Activated CD8-positive, alpha-beta memory T cell treated with anti-CD3 and anti-CD28 coated beads for 36 hours (primary cell): ENCODE measurements around the gene CCND2. TPM values are rescaled to one million over a fixed set of nuclear protein-coding genes. Genes with fewer than 3 reads are reported as not detected.

Experiments used
- CTCF ChIA-PET: fragments of 350-600 bp; sonication (Branson Sonifier 250); formaldehyde crosslinking; loops from one replicate; lab custom pipeline; 2021; ENCODE audit warnings: antibody characterized with exemption; lab: Charles Lee
- POLR2A ChIA-PET: fragments of 350-600 bp; sonication (Branson Sonifier 250); formaldehyde crosslinking; loops from one replicate; lab custom pipeline; 2021; ENCODE audit warnings: antibody characterized with exemption; lab: Charles Lee
- total RNA-seq, 2 experiments: library from RNA; stranded (reverse); gene quantifications; one replicate each; pipeline ENCODE4 v1.2.3, GENCODE V29; 2021

Gene CCND2
- total RNA-seq, 2 experiments from 2014 or later = 653 to 655 TPM

DNA sequence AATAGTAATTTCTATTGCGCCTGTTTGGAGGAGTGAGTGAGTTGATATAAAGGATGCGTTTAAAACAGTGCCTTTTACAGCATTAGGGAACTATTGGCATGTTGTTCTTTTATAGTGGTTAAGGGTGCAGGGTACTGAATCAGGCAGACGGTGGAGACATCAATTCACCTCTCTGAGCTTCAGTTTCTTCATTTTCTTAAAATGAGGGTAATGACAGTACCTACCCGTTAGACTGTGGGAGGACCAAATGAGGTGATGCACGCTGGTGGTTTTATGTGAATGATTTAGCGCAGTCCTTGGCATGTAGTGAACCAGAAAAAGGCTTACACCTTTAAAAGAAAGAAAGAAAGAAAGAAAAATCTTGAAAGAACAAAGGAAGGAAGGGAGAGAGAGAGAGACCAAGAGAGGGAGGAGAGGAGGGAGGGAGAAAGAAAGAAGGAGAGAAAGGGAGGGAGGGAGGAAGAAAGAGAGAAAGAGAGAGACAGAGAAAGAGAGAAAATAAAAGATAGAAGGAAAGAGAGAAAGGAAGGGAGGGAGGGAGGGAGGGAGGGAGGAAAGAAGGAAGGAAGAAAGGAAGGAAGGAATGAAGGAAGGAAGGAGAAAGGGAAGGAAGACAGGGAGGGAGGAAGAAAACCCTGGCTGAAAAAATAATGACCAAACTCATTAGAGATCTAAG, 22.2 kb upstream of the CCND2 start:
- POLR2A ChIA-PET = interaction anchor here (0.7 to 1.2 kb wide), 6 partner anchors 17 to 37 kb away, joined by 3 to 8 read pairs (median 4); partner anchors contain the start of gene CCND2
- CTCF ChIA-PET = interaction anchor here (0.8 to 1.5 kb wide), 4 partner anchors 16 to 133 kb away, joined by 3 to 8 read pairs (median 4); no protein-coding TSS in a partner anchor

DNA sequence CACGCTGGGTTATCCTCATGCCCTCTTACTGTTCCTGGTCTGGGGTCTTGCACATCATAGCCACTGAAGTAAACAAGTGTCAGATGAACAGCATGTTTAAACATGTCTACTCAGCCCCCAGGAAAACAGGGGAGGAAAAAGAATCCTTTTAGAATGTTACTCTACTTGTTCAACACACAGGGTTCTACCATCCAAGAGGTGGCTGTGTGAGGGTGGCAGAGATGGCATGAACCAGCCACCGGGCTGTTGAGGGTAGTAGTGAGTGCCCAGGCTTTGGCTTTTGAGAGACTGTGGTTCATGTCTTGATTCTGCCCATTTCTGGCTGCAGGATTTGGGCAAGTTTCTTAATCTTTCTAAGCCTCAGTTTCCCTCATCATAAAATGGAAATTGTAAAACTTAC, 21.6 kb upstream of the CCND2 start:
- CTCF ChIA-PET = interaction anchor here (1.0 to 1.5 kb wide), 2 partner anchors 25 kb away, joined by 4 to 8 read pairs; no protein-coding TSS in a partner anchor
- POLR2A ChIA-PET = no interaction called here

DNA sequence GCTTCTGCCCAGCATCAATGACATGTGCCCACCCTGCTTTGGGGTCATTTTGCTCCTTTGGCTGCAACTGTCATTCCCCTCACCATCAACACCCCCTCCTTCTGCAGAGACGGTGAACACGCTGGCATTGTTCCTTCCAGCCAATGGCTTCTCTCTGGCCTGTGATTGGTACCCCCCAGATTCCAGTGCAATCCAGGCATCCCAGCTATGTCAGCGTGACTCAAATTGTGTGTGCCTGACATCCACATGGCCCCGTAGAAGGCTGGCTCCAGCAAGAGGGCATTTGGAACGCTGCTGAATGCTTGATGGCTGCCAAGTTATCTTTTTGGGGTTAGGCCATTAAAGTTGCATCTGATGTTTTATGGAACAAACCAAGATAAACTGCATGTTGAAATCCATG, 21.0 kb upstream of the CCND2 start:
- POLR2A ChIA-PET = no interaction called here
- CTCF ChIA-PET = interaction anchor here (1.0 kb wide), 1 partner anchor 24 kb away, joined by 4 read pairs; no protein-coding TSS in a partner anchor

GRCh38 chr12:4256043-4256826, 17.3 kb upstream of the CCND2 start:
- POLR2A ChIA-PET = interaction anchor here (0.6 kb wide), 2 partner anchors 14 to 305 kb away, joined by 3 to 4 read pairs; no protein-coding TSS in a partner anchor
- CTCF ChIA-PET = interaction anchor here (1.8 kb wide), 1 partner anchor 13 kb away, joined by 5 read pairs; no protein-coding TSS in a partner anchor

DNA sequence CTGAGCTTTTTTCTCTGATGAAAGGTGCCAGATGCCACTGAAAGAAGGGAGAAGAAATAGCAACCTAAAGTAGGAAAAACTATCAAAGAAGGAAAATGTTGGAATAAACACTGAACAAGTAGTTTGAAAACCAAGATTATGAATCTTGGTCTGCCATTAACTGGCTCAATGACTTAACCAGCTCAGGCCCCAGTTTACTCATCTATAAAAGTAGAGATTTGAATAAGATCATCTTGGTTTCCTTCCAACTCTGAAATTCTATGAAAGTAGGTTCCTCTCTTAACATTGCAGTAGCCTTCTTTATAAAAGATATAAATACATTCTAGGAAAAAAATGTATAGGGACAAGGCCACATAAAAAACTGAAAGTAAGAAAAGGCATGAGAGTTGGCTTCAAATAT, 16.1 kb upstream of the CCND2 start:
- CTCF ChIA-PET = interaction anchor here (1.8 kb wide), 1 partner anchor 12 kb away, joined by 5 read pairs; no protein-coding TSS in a partner anchor
- POLR2A ChIA-PET = interaction anchor here (0.6 kb wide), 1 partner anchor 11 kb away, joined by 3 read pairs; no protein-coding TSS in a partner anchor

GRCh38 chr12:4259099-4259498, 14.5 kb upstream of the CCND2 start:
- CTCF ChIA-PET = interaction anchor here (1.0 kb wide), 1 partner anchor 9 kb away, joined by 3 read pairs; no protein-coding TSS in a partner anchor
- POLR2A ChIA-PET = no interaction called here

DNA sequence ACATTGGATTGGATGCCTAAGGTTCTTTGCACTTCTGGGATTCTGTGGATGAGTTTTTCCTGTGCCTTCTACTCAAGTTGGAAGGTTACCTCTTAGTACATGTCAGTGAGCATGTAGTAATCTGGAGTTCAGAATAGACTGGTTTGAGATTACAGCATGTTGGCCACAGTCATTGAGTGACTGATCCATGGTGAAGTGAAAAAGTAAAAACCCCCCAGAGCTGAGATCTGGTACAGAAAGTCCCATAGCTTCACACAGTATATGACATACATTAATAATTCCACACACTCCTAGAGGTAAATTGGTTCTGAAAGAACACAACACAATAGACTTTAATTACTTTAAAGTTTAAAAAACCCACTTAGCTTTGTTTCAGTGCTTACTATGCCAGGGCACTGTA, 11.9 kb upstream of the CCND2 start:
- ChIA-PET POLR2A (no interaction called here), CTCF (interaction anchor here (2.3 kb wide), 1 partner anchor 15 kb away, joined by 8 read pairs; no protein-coding TSS in a partner anchor)

DNA sequence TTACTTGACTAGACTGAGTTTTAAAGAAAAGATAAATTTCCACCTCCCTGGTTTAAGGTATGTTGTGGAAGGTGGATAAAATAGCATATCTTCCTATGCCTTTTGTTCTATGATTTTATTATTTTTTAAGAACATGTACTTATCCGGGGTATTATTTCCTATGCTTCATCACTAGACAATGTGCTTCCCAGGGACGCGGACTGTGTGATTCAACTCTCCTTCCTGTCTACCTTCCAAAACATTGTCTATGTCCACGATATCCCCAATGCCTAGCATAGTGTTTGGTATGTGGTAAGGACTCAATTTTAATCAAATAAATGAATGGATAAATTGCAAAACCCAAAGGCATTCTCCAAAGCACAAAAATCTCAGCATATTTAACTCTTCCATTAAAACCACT, 8.3 kb upstream of the CCND2 start:
- CTCF ChIA-PET = no interaction called here
- POLR2A ChIA-PET = no interaction called here

- CTCF ChIA-PET = interaction anchor here (1.5 kb wide), 1 partner anchor 16 kb away, joined by 5 read pairs; no protein-coding TSS in a partner anchor
- POLR2A ChIA-PET = no interaction called here
Measured at GRCh38 chr12:4266990-4267389, 6.6 kb upstream of the CCND2 start.

DNA sequence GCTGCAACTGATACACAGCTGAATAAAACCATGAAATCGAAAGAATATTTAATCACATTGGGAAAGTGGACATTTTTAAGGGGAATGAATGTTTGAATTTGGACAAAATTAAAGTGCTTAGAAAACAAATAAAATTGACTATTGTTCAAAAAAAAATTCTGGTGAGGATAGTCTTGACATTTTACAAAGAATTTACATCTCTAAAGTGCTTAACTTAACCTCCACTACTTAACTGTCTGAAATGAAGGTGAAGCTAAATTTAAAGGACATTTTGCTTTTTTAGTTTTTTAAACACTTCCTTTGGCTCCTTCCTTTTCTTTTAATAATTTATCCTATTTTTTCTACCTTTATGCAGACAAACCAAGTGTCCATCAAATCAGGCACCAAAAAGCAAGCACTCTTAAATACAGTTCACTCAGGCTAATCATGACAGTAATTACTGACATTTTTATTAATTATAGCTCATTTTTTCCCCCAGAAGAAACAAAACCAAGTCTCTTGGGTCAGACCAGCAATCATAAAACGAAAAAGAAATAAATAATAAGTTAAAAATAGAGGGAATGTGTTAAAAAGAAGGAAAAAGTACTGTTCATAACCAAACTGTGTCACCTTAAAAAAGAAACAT, 5.7 kb upstream of the CCND2 start:
- ChIA-PET CTCF (interaction anchor here (0.9 to 6.9 kb wide), 5 partner anchors 9 to 123 kb away, joined by 3 to 69 read pairs (median 5); no protein-coding TSS in a partner anchor), POLR2A (interaction anchor here (0.6 to 4.1 kb wide), 10 partner anchors 9 to 160 kb away, joined by 3 to 29 read pairs (median 5); no protein-coding TSS in a partner anchor)

DNA sequence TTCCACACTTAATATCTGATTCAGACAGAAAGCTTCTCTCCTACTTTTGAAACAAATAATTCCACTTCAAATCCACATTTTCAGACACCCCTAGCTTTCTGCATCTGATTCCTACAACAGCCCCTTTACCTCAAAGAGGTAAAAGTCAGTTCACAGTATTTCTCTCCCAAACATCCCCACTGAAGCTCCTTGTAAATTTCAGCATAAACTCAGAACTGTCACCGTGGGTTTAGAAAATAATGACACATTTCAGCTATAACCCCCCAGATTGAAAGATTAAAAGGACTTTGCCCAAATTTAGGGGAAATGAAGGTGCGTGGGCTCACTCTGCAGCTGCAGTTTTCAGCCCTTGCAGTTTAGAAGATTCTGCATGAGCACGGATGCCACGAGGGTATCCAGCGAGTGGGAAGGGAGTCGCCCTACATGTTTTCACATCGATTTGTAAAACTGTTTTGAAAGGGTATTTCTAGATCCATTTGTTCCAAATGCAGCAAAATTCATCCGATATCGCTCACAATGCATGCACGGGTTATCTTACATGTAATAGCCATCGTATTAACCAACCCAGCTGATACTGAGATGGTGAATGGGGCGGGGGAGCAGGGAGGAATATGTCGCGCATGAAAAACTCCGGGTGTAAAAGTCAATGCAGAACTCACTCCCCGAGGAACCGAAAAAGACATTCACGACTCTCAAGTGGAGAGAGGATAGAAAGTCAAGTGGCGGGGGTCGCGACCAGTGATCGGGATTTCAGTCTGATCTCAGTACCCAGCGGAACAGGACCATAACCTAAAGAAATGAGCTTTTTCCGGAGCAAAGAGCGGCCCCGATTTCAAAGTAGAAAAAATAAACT, 5.0 kb upstream of the CCND2 start:
- CTCF ChIA-PET = interaction anchor here (0.8 to 6.9 kb wide), 11 partner anchors 10 to 161 kb away, joined by 3 to 69 read pairs (median 3); no protein-coding TSS in a partner anchor
- POLR2A ChIA-PET = interaction anchor here (0.6 to 4.1 kb wide), 17 partner anchors 8 to 161 kb away, joined by 3 to 29 read pairs (median 3); no protein-coding TSS in a partner anchor

- ChIA-PET CTCF (interaction anchor here (0.6 to 6.9 kb wide), 8 partner anchors 12 to 162 kb away, joined by 3 to 69 read pairs (median 3); no protein-coding TSS in a partner anchor), POLR2A (interaction anchor here (0.5 to 4.1 kb wide), 17 partner anchors 8 to 371 kb away, joined by 3 to 29 read pairs (median 3); no protein-coding TSS in a partner anchor)
Measured at GRCh38 chr12:4269279-4269991, 4.1 kb upstream of the CCND2 start.

DNA sequence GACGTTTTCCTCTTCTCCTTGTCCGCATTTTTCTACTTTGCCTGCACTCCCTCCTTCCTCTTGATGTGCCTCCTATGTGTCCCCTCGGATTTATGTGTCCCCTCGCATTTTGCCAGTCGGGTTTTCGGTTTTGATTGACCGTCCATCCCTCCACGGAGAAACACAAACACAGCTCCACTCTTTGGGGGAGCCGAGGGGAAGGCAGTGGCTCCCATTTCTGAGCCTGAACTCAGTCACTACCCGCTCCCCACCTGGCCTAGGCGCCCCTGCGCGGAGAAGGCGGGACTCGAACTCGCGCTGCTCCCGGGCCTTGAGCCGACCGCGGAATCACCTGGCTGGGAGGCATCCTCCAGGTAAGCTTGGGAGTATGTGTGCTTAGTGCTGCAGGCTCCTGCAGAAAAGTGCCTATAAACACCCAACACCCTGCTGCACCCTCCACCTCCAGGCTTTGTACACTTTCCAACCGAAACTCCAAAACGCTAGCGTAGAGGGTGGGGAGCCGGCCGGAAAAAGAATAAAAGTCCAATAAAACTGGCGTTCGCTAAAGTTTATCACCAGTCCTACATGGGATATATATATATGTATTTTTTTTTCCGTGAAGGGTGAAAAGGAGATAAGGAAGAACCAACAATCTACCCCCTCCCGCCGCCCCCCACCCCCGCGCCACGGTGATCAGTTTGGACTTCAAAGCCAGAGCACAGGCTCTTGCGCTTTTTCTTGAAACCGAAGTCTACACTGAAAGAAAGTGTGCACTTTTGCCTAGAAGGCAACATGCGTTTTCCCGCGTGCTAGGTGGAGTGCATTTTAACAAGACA, 3.3 kb upstream of the CCND2 start:
- POLR2A ChIA-PET = interaction anchor here (0.5 to 4.1 kb wide), 15 partner anchors 8 to 372 kb away, joined by 3 to 29 read pairs (median 4); no protein-coding TSS in a partner anchor
- CTCF ChIA-PET = interaction anchor here (0.6 to 6.9 kb wide), 7 partner anchors 13 to 163 kb away, joined by 3 to 69 read pairs (median 4); no protein-coding TSS in a partner anchor

DNA sequence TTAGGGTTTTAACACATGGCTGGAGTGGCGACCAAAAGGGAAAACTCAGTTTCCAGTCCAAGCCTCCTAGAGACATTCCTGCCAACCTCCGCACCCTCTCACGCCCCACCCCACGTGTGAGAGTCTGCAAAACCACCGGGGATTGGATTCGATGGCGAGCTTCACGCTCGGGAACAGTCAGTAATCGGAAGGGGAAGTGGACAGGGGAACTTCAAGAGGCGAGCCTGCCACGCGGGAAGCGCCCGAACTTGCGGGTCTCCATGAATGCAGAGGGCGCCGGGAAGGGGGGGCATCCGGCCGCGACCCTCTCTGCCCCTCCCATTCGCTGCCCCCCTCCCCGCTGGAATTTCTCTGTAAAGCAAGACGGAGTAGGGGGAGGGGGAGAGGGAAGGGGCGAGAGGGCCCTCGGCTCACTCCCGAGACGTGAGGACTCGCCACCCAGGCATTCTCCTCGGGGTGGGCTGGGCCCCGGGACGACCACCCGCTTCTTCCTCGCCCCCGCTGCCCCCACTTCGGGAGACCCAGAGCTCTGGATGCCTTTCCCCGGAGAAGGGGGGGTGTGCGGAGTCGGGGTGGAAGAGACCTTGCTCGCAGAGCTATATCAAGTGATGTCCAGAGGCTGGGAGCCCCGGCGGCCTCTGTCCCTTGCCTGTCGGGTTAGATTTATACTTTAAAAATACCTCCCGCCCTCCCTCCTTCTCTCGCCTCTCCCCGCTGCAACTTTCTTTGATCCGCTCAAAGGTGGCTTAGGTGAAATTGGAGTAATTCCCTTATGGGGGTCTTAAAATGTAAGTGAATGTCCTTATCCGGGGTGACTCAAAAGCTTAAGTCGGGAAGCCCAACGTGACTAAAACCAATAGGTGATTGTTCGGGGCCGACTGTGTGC, 2.5 kb upstream of the CCND2 start:
- POLR2A ChIA-PET = interaction anchor here (0.6 to 4.1 kb wide), 15 partner anchors 12 to 1148 kb away, joined by 3 to 29 read pairs (median 4); no protein-coding TSS in a partner anchor
- CTCF ChIA-PET = interaction anchor here (0.6 to 6.9 kb wide), 4 partner anchors 20 to 164 kb away, joined by 3 to 69 read pairs (median 8); no protein-coding TSS in a partner anchor
